Panc1 (cell line): ENCODE measurements around the gene PHLPP1. TPM values are rescaled to one million over a fixed set of nuclear protein-coding genes. Genes with fewer than 3 reads are reported as not detected.

Experiments
- ATAC-seq: fragments of 200-7000 bp; cut with Tn5 transposase; 2 replicates; pipeline ENCODE4 v1.9.1; 2020; ENCODE audit warnings: mild to moderate bottlenecking, moderate library complexity
- BruUV-seq: library from RNA; stranded (reverse); fragments of 400-500 nt; replicated peaks from 2 replicates; lab custom pipeline; 2021; lab: Mats Ljungman, UMichigan
- CTCF ChIA-PET: fragments of 300-600 bp; sonication (Branson Sonifier 250); formaldehyde crosslinking; loops from one replicate; lab custom pipeline; 2022; ENCODE audit warnings: antibody characterized with exemption; lab: Charles Lee
- POLR2A ChIA-PET: fragments of 300-600 bp; sonication (Branson Sonifier 250); formaldehyde crosslinking; loops from one replicate; lab custom pipeline; 2022; ENCODE audit warnings: antibody characterized with exemption; lab: Charles Lee
- DNase-seq: peaks from one replicate; pipeline ENCODE4 v3.0.0-alpha.2; 2010; ENCODE audit warnings: low read depth, low spot score
- H3K27ac ChIP-seq: 2 replicates; pipeline ENCODE4 v1.5.1; 2011; ENCODE audit warnings: mild to moderate bottlenecking, low read length, inconsistent platforms
- H3K27me3 ChIP-seq: fragments of 200-500 bp; sonication (Bioruptor generic); 2 replicates; pipeline ENCODE4 v1.6.0; 2014; ENCODE audit warnings: low read length, inconsistent platforms; ENCODE audit not compliant: control insufficient read depth, insufficient read depth
- H3K36me3 ChIP-seq: fragments of 200-500 bp; sonication (Bioruptor generic); 2 replicates; pipeline ENCODE4 v1.5.1; 2014; ENCODE audit warnings: inconsistent platforms, mild to moderate bottlenecking, low read length, moderate library complexity; ENCODE audit not compliant: control insufficient read depth, insufficient read depth
- H3K4me1 ChIP-seq: 2 replicates; pipeline ENCODE4 v1.5.1; 2011; ENCODE audit warnings: inconsistent platforms, mild to moderate bottlenecking, low read length, moderate library complexity; ENCODE audit not compliant: control insufficient read depth, insufficient read depth
- H3K4me3 ChIP-seq, 2 experiments: 2 replicates each; pipeline ENCODE4 v1.5.1; 2011 to 2012; ENCODE audit warnings: low read depth in 2 of 2, low read length in 2 of 2, mild to moderate bottlenecking in 2 of 2, inconsistent platforms in 1 of 2, moderate library complexity in 1 of 2
- H3K9me3 ChIP-seq: fragments of 200-500 bp; sonication (Bioruptor generic); 2 replicates; pipeline ENCODE4 v1.5.1; 2014; ENCODE audit warnings: low read depth, mild to moderate bottlenecking, inconsistent platforms, low read length, moderate library complexity; ENCODE audit not compliant: control insufficient read depth, insufficient read depth
- POLR2AphosphoS5 ChIP-seq: IDR thresholded peaks from 2 replicates; pipeline ENCODE4 v1.6.1; 2012; ENCODE audit warnings: mild to moderate bottlenecking, low read depth, low read length, moderate library complexity
- SIN3A ChIP-seq: IDR thresholded peaks from 2 replicates; pipeline ENCODE4 v1.6.1; 2012; ENCODE audit warnings: low read depth, mild to moderate bottlenecking, low read length, moderate library complexity, borderline replicate concordance; ENCODE audit not compliant: insufficient read depth
- TCF7L2 ChIP-seq: IDR thresholded peaks from 2 replicates; pipeline ENCODE4 v1.6.1; 2011; ENCODE audit warnings: mild to moderate bottlenecking, low read depth, low read length, inconsistent platforms
- in situ Hi-C: cut with HindIII; loops from 2 replicates; pipeline ENCODE4 v1.10.0; 2016; ENCODE audit warnings: low sequenced_read_pairs, low pct_unique_long_range_greater_than_20kb
- intact Hi-C: fragments of 100-400 bp; cut with micrococcal nuclease; formaldehyde crosslinking; loops from one replicate; pipeline ENCODE4 v1.10.0; 2022; ENCODE audit not compliant: unreplicated experiment
- total RNA-seq: library from RNA; stranded (reverse); gene quantifications from one replicate; pipeline ENCODE4 v1.2.1, GENCODE V29; 2021; ENCODE audit not compliant: unreplicated experiment
- TF ChIP-seq, protein P1 (sequence below), 2 experiments: IDR thresholded peaks; 2 replicates each; pipeline ENCODE4 v1.6.1; 2011 to 2012; ENCODE audit warnings: low read depth in 2 of 2, control low read depth in 1 of 2, low read length in 1 of 2, mild to moderate bottlenecking in 1 of 2, moderate library complexity in 1 of 2; ENCODE audit not compliant: insufficient read depth in 1 of 2
- TF ChIP-seq, protein P2 (sequence below): fragments of 450-650 bp; IDR thresholded peaks from 2 replicates; pipeline ENCODE4 v1.5.1; 2017; ENCODE audit warnings: mild to moderate bottlenecking

The PHLPP1 gene
- total RNA-seq, 1 experiment from 2014 or later = 6.3 TPM

DNA sequence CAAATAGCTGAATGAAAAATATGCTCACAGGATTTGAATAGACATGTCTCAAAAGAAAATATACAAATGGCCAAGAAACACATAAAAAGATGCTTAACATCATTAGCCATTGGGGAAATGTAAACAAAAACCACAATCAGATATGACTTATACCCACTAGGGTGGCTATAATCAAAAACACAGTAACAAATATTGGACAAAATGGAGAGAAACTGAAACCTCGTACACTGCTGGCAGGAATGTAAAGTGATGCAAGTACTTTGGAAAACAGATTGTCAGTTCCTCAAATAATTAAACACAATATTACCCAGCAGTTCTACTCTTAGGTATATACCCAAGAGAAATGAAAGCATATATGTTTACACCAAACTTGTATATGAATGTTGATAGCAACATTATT, 213.0 kb downstream of the PHLPP1 start:
- in situ Hi-C loops (no loop called here), intact Hi-C loops (no loop called here)
- DNase-seq (no peak), ATAC-seq (no peak)
- Histone ChIP-seq H3K4me1 (no peaks in the 10 kb centered on the region), H3K27ac (no peak overlapping the region), H3K9me3 (no peaks in the 10 kb centered on the region), H3K27me3 (no peaks in the 10 kb centered on the region), H3K4me3 (no peak overlapping the region), H3K36me3 (no peaks in the 10 kb centered on the region)
- no TSS peak for BruUV-seq
- ChIA-PET CTCF (no interaction called here), POLR2A (no interaction called here)
- TF ChIP-seq, protein P1, sequence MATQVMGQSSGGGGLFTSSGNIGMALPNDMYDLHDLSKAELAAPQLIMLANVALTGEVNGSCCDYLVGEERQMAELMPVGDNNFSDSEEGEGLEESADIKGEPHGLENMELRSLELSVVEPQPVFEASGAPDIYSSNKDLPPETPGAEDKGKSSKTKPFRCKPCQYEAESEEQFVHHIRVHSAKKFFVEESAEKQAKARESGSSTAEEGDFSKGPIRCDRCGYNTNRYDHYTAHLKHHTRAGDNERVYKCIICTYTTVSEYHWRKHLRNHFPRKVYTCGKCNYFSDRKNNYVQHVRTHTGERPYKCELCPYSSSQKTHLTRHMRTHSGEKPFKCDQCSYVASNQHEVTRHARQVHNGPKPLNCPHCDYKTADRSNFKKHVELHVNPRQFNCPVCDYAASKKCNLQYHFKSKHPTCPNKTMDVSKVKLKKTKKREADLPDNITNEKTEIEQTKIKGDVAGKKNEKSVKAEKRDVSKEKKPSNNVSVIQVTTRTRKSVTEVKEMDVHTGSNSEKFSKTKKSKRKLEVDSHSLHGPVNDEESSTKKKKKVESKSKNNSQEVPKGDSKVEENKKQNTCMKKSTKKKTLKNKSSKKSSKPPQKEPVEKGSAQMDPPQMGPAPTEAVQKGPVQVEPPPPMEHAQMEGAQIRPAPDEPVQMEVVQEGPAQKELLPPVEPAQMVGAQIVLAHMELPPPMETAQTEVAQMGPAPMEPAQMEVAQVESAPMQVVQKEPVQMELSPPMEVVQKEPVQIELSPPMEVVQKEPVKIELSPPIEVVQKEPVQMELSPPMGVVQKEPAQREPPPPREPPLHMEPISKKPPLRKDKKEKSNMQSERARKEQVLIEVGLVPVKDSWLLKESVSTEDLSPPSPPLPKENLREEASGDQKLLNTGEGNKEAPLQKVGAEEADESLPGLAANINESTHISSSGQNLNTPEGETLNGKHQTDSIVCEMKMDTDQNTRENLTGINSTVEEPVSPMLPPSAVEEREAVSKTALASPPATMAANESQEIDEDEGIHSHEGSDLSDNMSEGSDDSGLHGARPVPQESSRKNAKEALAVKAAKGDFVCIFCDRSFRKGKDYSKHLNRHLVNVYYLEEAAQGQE (IDR thresholded peaks at IDR 0.05; ENCODE audit: insufficient read depth in 1 of 2, low read depth in 2 of 2, low read length in 1 of 2) = no peak
- TF ChIP-seq, protein P2, sequence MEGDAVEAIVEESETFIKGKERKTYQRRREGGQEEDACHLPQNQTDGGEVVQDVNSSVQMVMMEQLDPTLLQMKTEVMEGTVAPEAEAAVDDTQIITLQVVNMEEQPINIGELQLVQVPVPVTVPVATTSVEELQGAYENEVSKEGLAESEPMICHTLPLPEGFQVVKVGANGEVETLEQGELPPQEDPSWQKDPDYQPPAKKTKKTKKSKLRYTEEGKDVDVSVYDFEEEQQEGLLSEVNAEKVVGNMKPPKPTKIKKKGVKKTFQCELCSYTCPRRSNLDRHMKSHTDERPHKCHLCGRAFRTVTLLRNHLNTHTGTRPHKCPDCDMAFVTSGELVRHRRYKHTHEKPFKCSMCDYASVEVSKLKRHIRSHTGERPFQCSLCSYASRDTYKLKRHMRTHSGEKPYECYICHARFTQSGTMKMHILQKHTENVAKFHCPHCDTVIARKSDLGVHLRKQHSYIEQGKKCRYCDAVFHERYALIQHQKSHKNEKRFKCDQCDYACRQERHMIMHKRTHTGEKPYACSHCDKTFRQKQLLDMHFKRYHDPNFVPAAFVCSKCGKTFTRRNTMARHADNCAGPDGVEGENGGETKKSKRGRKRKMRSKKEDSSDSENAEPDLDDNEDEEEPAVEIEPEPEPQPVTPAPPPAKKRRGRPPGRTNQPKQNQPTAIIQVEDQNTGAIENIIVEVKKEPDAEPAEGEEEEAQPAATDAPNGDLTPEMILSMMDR = no peak
- TF ChIP-seq SIN3A (no peak), TCF7L2 (no peak), POLR2AphosphoS5 (no peak)

DNA sequence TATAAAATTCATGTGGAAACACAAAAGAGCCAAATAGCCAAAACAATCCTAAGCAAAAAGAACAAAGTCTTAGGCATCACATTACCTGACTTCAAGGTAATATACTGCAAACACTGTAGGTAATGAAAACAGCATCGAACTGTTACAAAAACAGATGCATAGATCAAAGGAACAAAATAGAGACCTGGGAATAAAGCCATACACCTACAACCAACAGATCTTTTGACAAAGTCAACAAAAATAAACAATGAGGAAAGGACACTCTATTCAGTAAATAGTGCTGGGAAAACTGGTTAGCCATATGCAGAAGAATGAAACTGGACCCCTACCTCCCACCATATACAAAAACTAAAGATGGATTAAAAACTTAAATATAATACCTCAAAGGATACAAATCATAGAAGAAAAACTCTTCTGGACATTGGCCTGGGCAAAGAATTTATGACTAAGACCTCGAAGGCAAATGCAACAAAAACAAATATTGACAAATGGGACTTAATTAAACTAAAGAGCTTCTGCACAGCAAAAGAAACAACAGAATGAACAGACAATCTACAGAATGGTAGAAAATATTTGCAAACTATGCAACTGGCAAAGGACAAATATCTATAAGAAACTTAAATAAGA, 218.0 kb downstream of the PHLPP1 start:
- no peak for ATAC-seq
- no peaks in the 10 kb centered on the region for H3K9me3 ChIP-seq
- no peak for DNase-seq
- in situ Hi-C loops (no loop called here), intact Hi-C loops (no loop called here)
- ChIA-PET CTCF (no interaction called here), POLR2A (no interaction called here)
- H3K4me1 ChIP-seq = no peaks in the 10 kb centered on the region
- no peak overlapping the region for H3K4me3 ChIP-seq
- TF ChIP-seq SIN3A = no peak
- TF ChIP-seq POLR2AphosphoS5 = no peak
- no peak for TF ChIP-seq TCF7L2
- TF ChIP-seq, protein P2 = no peak
- TF ChIP-seq, protein P1 (IDR thresholded peaks at IDR 0.05; ENCODE audit: insufficient read depth in 1 of 2, low read depth in 2 of 2, low read length in 1 of 2) = no peak
- H3K27me3 ChIP-seq = no peaks in the 10 kb centered on the region
- H3K27ac ChIP-seq = no peak overlapping the region
- BruUV-seq = no TSS peak
- H3K36me3 ChIP-seq = no peaks in the 10 kb centered on the region
